Progenitor cell of endocrine pancreas (in vitro differentiated cells): ENCODE data around the gene SYNJ1. TPM values are rescaled to one million over a fixed set of nuclear protein-coding genes. Genes with fewer than 3 reads are reported as not detected.
A peak's percentile ranks its signal among the peaks of the same experiment; 100 is the strongest.

ENCODE experiments used
- DNase-seq: peaks from one replicate; pipeline ENCODE4 v3.0.0; 2021; ENCODE audit warnings: low spot score; ENCODE audit not compliant: unreplicated experiment
- H3K27ac Mint-ChIP-seq: 2 replicates; pipeline ENCODE4 v1.8.0; 2021; ENCODE audit warnings: mild to moderate bottlenecking, moderate library complexity, mixed read lengths
- H3K27me3 Mint-ChIP-seq: 2 replicates; pipeline ENCODE4 v1.8.0; 2021; ENCODE audit warnings: mixed read lengths
- H3K36me3 Mint-ChIP-seq: 2 replicates; pipeline ENCODE4 v1.8.0; 2022; ENCODE audit warnings: mixed read lengths; ENCODE audit not compliant: insufficient read depth
- H3K4me1 Mint-ChIP-seq: 2 replicates; pipeline ENCODE4 v1.8.0; 2021; ENCODE audit warnings: low read depth, mixed read lengths
- H3K4me3 Mint-ChIP-seq: 2 replicates; pipeline ENCODE4 v1.8.0; 2021; ENCODE audit warnings: low read depth, mild to moderate bottlenecking, moderate library complexity, mixed read lengths
- H3K9me3 Mint-ChIP-seq: 2 replicates; pipeline ENCODE4 v1.8.0; 2021; ENCODE audit warnings: low read depth, mixed read lengths
- total RNA-seq: library from RNA; stranded (reverse); gene quantifications from 2 replicates; pipeline ENCODE4 v1.2.1, GENCODE V29; 2021
- TF ChIP-seq, protein P1 (sequence below): fragments of 200-600 bp; sonication (generic); IDR thresholded peaks from one replicate; pipeline ENCODE4 v1.5.0; 2021; ENCODE audit warnings: antibody characterized with exemption, mild to moderate bottlenecking; ENCODE audit not compliant: unreplicated experiment

Gene SYNJ1
- total RNA-seq, 1 donor from 2014 or later, result 10.1 TPM

DNA sequence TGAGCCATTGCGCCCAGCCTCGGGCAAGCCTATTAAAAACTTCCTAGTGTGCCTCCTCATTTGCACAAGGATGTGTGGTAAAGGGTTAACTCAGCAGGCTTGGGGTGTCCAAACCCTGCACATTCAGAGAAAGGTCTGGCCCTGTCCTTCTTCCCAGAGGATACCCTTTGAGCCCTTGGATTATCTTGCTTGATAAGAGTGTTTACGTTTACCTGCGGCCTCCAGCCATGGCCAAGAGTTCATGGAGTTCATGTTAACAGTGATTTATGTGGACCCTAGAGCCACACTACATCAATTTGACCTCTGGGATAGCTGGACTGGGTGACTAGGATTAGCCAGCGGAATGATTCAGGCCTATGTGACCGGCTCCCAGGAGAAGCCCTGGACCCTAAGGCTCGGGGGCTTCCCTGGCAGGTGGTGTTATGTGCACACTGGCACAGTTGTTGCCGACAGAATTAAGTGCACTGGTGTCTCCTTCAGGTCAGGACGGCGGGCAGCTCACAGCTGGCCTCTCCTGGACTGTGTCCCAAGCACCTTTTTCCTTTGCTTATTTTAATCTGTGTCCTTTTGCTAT is 134.8 kb downstream of the SYNJ1 start:
- DNase-seq, result no peak
- Mint-ChIP-seq H3K36me3 (peaks cover 4% of the 10 kb centered on the region), H3K9me3 (no peaks in the 10 kb centered on the region), H3K4me1 (peaks cover 28% of the 10 kb centered on the region), H3K27me3 (peaks cover 4% of the 10 kb centered on the region), H3K27ac (peak overlapping the region; percentile 78), H3K4me3 (no peak overlapping the region)
- TF ChIP-seq, protein P1, sequence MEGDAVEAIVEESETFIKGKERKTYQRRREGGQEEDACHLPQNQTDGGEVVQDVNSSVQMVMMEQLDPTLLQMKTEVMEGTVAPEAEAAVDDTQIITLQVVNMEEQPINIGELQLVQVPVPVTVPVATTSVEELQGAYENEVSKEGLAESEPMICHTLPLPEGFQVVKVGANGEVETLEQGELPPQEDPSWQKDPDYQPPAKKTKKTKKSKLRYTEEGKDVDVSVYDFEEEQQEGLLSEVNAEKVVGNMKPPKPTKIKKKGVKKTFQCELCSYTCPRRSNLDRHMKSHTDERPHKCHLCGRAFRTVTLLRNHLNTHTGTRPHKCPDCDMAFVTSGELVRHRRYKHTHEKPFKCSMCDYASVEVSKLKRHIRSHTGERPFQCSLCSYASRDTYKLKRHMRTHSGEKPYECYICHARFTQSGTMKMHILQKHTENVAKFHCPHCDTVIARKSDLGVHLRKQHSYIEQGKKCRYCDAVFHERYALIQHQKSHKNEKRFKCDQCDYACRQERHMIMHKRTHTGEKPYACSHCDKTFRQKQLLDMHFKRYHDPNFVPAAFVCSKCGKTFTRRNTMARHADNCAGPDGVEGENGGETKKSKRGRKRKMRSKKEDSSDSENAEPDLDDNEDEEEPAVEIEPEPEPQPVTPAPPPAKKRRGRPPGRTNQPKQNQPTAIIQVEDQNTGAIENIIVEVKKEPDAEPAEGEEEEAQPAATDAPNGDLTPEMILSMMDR, result no peak

DNA sequence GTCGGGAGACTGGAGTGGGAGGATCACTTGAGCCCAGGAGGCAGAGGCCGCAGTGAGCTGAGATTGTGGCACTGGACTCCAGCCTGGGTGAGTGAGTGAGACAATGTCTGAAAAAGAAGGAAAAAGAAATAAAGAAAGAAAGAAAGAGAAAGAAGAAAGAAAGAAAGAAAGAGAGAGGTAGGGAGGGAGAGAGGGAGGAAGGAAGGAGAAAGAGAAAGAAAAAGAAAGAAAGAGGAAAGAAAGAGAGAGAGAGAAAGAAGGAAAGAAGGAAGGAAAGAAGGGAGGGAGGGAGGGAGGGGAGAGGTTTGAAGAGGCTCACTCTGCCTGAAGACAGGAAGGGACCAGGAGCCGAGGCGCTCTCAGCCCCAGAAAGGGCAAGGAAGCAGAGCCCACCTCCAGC is 137.7 kb downstream of the SYNJ1 start:
- Mint-ChIP-seq H3K4me1 (peaks cover 28% of the 10 kb centered on the region), H3K27ac (no peak overlapping the region), H3K27me3 (peaks cover 8% of the 10 kb centered on the region), H3K4me3 (no peak overlapping the region), H3K9me3 (no peaks in the 10 kb centered on the region), H3K36me3 (peaks cover 2% of the 10 kb centered on the region)
- no peak for DNase-seq
- TF ChIP-seq, protein P1, result no peak

DNA sequence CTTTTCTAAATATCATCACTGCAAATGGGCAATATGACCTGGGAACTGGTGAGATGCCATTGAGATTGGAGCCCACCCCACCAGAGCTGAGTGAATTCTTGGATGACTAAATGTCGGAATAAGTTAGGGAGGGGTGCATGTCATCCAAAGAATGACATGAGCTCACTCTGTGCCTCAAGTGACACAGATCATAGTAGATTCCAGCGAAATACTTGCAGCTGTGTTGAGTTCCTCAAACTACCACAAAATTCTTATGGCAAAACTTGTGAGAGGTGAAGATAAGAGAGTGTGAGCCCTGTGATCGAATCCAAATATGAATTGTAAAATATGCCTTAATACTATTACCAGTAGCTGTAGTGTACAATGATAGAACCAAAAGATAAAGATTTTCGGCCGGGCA is 140.2 kb downstream of the SYNJ1 start:
- no peak for DNase-seq

DNA sequence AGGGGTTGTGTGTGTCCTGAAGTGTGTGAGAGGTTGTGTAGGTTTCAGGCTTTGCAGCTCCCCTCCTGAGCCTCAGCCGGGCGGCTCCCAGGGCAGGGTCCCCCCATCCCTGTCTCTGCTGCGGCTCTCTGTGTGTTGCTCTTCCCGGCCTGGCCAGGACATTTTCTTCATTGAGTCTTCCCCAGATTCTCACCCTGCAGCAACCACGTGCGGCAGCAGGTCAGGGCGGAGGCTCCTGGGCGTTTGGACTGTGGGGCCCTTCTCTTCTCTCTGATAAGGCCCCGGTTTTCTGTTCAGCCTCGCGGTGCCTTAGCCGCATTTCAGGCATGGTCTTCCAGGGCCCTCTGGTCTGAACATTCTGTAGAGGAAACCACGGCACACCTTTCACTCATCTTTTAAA is 140.7 kb downstream of the SYNJ1 start:
- H3K9me3 Mint-ChIP-seq, result no peaks in the 10 kb centered on the region
- H3K27ac Mint-ChIP-seq, result no peak overlapping the region
- peaks cover 9% of the 10 kb centered on the region for H3K4me1 Mint-ChIP-seq
- no peak overlapping the region for H3K4me3 Mint-ChIP-seq
- peaks cover 9% of the 10 kb centered on the region for H3K27me3 Mint-ChIP-seq
- TF ChIP-seq, protein P1, result no peak
- H3K36me3 Mint-ChIP-seq, result peaks cover 2% of the 10 kb centered on the region
- no peak for DNase-seq

More for the DNA sequence above, 140.2 kb downstream of the SYNJ1 start:
- Mint-ChIP-seq H3K36me3 (peaks cover 2% of the 10 kb centered on the region), H3K27me3 (peaks cover 9% of the 10 kb centered on the region), H3K4me1 (peaks cover 11% of the 10 kb centered on the region), H3K4me3 (no peak overlapping the region), H3K9me3 (no peaks in the 10 kb centered on the region), H3K27ac (no peak overlapping the region)
- TF ChIP-seq, protein P1, result no peak

DNA sequence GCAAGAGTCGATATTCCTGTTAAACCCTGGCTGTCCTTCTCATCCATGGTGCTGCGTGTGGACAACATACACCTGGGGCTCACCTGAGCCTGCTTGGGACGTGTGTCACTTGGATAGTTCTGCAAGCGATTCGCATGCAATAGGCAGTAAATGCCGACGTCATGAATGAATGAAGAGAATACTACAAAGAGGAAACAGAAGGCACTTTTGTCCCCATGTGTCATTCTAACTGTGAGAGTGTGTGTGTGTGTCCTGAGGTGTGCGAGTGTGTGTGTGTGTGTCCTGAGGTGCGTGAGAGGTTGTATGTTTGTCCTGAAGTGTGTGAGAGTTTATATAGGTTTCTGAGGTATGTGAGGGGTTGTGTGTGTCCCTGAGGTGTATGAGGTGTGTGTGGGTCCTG is 141.8 kb downstream of the SYNJ1 start:
- no peaks in the 10 kb centered on the region for H3K9me3 Mint-ChIP-seq
- H3K4me1 Mint-ChIP-seq, result peaks cover 2% of the 10 kb centered on the region
- TF ChIP-seq, protein P1, result no peak

More for the DNA sequence above, 141.8 kb downstream of the SYNJ1 start:
- DNase-seq, result no peak
- Mint-ChIP-seq H3K27me3 (peaks cover 9% of the 10 kb centered on the region), H3K36me3 (peaks cover 2% of the 10 kb centered on the region), H3K4me3 (no peak overlapping the region), H3K27ac (no peak overlapping the region)
